Erythroblast (primary cell): ENCODE results near the gene ARHGAP8.

Experiments used
- DNase-seq, 2 experiments: peaks; one replicate each; lab custom pipeline; 2025; lab: John Stamatoyannopoulos, UW
- GATA1 ChIP-seq: IDR thresholded peaks from 2 replicates; pipeline ENCODE4 v1.6.1; 2011; ENCODE audit warnings: low read depth, mild to moderate bottlenecking, control low read depth, low read length, moderate library complexity
- POLR2A ChIP-seq: IDR thresholded peaks from 2 replicates; pipeline ENCODE4 v1.6.1; 2011; ENCODE audit warnings: mild to moderate bottlenecking, low read length

ARHGAP8 gene

DNA sequence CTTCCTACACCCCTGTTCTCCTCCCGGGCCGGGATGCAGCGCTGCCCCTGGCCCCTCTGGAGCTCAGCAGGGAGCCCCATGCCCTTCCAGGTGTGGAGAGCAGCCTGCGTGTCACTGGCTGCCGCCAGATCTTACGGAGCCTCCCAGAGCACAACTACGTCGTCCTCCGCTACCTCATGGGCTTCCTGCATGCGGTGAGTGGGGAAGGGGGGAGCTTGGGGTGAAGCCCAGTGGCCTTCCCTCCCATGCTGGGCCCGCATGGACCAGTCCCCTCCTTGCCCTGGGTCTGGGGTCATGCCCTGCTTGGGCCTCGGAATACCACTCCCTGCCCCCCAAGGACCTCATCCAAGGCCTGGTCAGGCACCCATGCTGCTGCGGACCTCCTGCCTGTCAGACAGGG is 107.3 kb downstream of the ARHGAP8 start:
- no peak for TF ChIP-seq GATA1
- no peak for TF ChIP-seq POLR2A
- DNase-seq: no peak

DNA sequence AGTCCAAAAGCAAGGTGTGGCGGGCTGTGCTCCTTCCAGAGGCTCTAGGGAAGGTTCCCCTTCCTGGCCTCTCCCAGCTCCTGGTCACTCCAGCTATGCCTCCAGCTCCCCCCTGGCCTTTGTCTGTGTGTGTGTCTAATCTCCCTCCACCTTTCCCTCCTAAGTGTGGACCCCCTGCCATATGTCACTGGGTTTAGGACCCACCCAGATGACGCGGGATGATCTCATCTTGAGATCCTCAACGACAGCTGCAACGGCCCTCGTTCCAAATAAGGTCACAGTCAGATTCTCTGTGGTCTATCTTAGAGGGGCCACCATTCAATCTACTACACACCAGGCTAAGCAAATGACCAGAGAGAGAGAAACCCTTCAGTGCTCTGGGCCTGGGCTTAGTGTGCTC is 107.9 kb downstream of the ARHGAP8 start:
- DNase-seq: peak in 1 of 2 experiments; percentile 7
- TF ChIP-seq GATA1 (no peak), POLR2A (no peak)

DNA sequence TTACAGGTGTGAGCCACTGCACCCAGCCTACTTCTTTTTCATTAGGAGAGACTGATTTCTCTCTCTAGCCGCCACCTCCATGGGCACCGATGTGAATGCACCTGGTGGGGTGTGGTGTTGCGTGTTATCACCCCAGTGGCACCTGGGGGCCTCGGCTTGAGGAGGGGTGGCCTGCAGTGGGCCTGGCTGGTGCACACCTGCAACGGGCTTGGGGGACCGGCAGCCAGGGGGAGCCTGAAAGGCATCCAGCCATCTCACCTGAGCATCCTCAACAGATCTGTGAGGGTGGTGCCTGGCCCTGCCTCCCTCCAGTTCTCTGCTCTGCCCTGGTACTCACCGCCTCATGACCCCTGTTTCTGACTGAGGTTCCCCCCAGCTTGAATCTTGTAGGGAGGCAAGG is 108.9 kb downstream of the ARHGAP8 start:
- TF ChIP-seq POLR2A (no peak), GATA1 (no peak)
- no peak for DNase-seq

DNA sequence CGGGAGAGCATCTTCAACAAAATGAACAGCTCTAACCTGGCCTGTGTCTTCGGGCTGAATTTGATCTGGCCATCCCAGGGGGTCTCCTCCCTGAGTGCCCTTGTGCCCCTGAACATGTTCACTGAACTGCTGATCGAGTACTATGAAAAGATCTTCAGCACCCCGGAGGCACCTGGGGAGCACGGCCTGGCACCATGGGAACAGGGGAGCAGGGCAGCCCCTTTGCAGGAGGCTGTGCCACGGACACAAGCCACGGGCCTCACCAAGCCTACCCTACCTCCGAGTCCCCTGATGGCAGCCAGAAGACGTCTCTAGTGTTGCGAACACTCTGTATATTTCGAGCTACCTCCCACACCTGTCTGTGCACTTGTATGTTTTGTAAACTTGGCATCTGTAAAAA is 109.9 kb downstream of the ARHGAP8 start:
- DNase-seq: no peak
- no peak for TF ChIP-seq GATA1
- no peak for TF ChIP-seq POLR2A

GRCh38 chr22:44862981-44863860 is 110.8 kb downstream of the ARHGAP8 start:
- DNase-seq: peak in 1 of 2 experiments; percentile 6
- TF ChIP-seq POLR2A (no peak), GATA1 (no peak)

DNA sequence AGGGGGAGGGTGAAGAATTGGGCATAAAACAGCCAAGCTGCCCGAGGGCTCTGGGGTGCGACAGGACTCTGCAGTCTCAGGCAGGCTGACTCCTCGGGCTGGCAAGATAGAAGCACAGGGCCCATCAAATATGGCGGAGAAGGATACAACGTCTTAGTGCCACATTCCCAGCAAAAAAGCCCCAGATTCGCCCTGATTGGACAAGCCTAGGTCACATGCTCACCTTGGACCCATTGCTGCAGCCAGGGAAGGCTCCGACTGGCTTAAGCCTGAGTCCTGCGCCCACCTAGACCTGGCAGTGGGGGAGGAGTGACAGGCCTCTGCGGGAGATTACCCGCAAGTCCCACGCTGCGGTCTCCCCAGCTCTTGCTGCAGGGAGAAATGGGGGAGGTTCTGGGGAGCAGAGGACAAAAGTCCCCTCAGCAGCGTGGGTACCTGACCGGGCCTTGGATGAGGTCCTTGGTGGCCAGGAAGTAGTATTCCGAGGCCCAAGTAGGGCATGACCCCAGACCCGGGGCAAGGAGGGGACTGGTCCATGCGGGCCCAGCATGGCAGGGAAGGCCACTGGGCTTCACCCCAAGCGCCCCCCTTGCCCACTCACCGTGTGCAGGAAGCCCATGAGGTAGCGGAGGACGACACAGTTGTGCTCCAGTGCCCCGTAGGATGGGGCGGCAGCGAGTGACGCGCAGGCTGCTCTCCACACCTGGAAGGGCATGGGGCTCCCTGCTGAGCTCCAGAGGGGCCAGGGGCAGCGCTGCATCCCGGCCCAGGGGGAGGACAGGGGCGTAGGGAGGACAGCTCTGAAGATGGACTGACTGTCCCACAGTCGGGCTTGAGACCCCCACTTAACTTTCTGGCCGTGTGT is 113.0 kb downstream of the ARHGAP8 start:
- no peak for TF ChIP-seq POLR2A
- no peak for TF ChIP-seq GATA1
- no peak for DNase-seq

- TF ChIP-seq POLR2A: no peak
- no peak for TF ChIP-seq GATA1
- no peak for DNase-seq
Measured at GRCh38 chr22:44869196-44869595, 116.8 kb downstream of the ARHGAP8 start.

GRCh38 chr22:44870021-44870420 is 117.6 kb downstream of the ARHGAP8 start:
- no peak for TF ChIP-seq POLR2A
- TF ChIP-seq GATA1: no peak
- DNase-seq: peak; percentile 27 to 52

DNA sequence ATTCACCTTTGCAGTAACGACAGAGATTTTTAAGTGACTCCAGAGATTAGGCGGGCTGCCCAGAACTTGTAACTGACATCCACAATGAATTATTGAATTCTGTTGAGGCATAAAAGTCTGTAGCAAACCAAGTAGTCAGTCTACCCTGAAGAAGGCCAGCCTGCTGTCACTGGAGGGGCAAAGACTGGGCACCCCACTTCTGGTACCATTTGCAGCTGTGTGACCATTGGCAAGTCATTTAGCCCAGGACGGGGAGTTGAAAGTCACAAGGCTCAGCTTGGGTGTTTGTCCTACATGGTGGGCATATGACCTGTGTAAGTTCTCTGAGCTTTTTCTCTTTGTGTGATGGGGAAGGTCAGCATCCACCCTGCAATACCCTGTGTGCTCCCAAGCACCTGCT is 119.4 kb downstream of the ARHGAP8 start:
- TF ChIP-seq GATA1 (no peak), POLR2A (no peak)
- DNase-seq: no peak

GRCh38 chr22:44876921-44877320 is 124.5 kb downstream of the ARHGAP8 start:
- TF ChIP-seq POLR2A (no peak), GATA1 (no peak)
- no peak for DNase-seq

DNA sequence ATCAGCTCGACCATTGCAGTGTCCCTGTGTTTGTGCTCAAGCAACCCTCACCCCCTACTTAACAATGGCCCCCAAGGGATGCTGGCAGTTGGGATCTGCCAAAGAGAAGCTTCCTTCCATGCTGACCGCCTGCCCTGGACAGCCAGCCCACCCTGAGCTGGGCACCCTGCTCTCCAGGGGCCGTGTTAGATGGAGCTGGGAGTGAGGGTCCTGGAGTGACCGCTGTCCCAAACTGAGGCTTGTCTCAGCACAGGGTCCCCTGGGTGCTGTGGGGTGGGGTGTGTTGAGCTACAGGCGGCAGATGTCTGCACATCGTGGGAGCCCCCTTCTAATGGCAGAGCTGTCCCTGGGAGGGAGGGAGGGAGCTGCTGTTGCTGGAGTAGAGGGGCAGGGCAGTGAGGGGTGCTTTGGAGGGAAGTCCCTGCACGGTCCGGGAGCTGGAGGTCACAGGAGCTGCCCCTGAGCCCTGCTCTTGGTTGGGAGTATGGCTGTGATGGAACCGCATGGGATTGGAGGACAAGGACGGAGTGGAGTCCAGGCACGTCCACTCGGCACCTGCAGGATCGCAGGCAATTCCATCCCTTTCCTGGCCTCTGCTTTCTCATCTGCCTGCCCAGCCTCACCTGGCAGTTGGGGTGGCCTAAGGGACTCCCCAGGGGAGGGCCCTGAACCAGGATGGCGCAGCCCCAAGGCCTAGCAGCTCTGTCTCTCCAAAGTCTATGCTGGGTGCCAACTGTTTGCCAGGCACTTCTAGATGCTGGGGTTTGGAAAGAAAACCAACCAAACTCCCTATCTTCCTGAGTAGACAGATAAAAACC is 126.3 kb downstream of the ARHGAP8 start:
- DNase-seq: no peak
- no peak for TF ChIP-seq POLR2A
- TF ChIP-seq GATA1: no peak

GRCh38 chr22:44879301-44879680 is 126.9 kb downstream of the ARHGAP8 start:
- TF ChIP-seq GATA1 (no peak), POLR2A (no peak)
- DNase-seq: no peak

- no peak for DNase-seq
- no peak for TF ChIP-seq POLR2A
- TF ChIP-seq GATA1: no peak
Measured at GRCh38 chr22:44880610-44881290, 128.4 kb downstream of the ARHGAP8 start.

DNA sequence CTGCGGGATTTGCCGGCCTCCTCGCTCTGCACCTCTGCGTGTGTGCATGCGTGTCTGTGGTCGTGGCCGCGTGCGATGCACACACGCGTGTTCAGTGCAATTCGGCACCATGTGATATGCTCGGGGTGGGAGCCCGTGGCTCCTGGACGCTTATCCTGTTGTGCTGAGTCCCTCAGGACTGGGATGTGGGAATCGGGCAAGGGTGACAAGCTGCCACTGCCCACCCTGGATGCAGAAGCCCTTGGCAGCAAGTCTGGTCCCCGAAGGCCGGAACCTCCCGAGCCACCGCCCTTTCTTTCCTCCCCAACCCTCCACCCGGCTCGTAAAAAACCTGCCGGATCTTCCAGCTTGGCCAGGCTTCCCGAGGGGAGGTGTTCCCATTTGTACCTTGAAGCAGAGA is 129.2 kb downstream of the ARHGAP8 start:
- TF ChIP-seq GATA1 (no peak), POLR2A (no peak)
- DNase-seq: no peak
